GM18526 (cell line): ENCODE results near the gene SPIRE2.

Source experiments
- POLR2A ChIP-seq: IDR thresholded peaks from 3 replicates; pipeline ENCODE4 v1.6.1; 2011; ENCODE audit not compliant: insufficient read length; ENCODE audit errors: extremely low read depth

SPIRE2 gene

GRCh38 chr16:89898201-89898967 lies 70.1 kb downstream of the SPIRE2 start:
- no peak for TF ChIP-seq POLR2A

- no peak for TF ChIP-seq POLR2A
Measured at GRCh38 chr16:89899879-89900481, 71.7 kb downstream of the SPIRE2 start.

GRCh38 chr16:89900885-89901284 lies 72.6 kb downstream of the SPIRE2 start:
- no peak for TF ChIP-seq POLR2A

- TF ChIP-seq POLR2A, result no peak
Measured at GRCh38 chr16:89902980-89903379, 74.7 kb downstream of the SPIRE2 start.

GRCh38 chr16:89903908-89904515 lies 75.7 kb downstream of the SPIRE2 start:
- TF ChIP-seq POLR2A, result no peak

DNA sequence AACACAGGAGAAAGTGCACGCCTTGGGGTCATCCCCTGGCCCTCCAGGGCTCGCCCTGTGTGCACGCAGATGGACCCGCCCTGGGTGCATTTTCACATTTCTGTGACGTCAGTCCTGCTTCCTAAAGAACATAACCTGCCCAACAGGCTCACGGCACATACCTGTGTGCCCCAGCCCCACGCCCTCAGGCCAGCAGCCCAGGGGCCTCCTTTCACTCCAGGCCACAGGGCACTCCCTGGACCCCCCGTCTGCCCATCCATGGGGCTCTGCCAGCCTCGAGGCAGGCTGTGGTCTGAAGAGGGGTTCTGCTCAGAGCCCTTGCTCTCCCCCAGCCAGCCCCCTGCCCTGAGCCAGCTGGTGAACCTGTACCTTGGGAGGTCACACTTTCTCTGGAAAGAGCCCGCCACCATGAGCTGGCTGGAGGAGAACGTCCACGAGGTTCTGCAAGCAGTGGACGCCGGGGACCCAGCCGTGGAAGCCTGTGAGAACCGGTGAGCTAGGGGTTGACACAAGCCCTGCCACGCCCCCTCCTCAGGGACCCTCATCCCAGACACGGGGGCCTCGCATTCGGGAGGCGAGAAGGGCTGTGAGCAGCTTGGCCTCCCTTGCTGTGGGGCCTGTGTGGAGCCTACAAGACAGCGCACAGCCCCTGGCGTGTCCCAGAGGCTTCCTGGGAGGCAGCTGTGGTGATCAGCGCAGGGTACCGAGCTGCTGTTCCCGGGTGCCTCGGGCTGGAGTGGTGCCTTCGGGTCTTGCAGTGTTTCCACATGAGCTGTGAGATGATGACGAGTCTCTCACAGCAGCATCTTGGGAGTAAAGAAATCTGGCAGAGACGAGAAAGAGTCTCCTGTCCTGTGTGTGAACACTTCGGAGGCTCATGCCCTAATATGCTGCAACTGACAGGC lies 76.6 kb downstream of the SPIRE2 start:
- no peak for TF ChIP-seq POLR2A

DNA sequence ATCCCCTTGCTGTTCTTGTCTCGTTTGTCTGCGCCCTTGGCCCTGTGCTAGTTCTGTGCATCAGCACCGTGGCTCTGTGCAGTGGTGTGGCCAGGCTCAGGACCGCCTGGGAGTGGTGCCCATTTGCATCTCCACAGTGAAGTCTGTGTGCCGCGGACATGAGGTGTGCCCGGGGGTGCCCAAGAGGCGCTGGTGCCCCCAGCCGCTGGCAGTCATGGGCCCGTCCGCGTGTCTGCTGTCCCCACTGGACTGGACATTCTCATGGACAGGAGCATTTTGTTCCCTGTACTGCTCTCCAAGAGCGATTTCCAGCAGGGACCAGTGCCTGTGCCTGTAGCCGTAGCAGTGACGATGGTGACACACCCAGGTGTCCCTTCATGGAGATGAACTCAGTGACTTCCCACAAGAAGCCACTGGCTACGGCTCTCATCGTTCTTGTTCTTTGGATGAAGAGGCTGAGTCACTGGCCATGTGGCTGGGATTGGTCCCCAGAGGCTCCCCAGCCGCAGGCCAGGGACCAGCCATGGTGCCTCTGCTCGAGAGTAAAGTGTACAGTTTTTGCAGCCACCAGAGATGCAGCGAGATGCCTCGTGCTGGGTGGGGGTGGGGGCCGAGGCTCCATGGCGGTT lies 77.3 kb downstream of the SPIRE2 start:
- TF ChIP-seq POLR2A, result no peak

GRCh38 chr16:89906140-89907025 lies 78.1 kb downstream of the SPIRE2 start:
- no peak for TF ChIP-seq POLR2A

GRCh38 chr16:89907055-89907814 lies 79.0 kb downstream of the SPIRE2 start:
- no peak for TF ChIP-seq POLR2A

GRCh38 chr16:89908236-89908635 lies 80.0 kb downstream of the SPIRE2 start:
- TF ChIP-seq POLR2A, result no peak

DNA sequence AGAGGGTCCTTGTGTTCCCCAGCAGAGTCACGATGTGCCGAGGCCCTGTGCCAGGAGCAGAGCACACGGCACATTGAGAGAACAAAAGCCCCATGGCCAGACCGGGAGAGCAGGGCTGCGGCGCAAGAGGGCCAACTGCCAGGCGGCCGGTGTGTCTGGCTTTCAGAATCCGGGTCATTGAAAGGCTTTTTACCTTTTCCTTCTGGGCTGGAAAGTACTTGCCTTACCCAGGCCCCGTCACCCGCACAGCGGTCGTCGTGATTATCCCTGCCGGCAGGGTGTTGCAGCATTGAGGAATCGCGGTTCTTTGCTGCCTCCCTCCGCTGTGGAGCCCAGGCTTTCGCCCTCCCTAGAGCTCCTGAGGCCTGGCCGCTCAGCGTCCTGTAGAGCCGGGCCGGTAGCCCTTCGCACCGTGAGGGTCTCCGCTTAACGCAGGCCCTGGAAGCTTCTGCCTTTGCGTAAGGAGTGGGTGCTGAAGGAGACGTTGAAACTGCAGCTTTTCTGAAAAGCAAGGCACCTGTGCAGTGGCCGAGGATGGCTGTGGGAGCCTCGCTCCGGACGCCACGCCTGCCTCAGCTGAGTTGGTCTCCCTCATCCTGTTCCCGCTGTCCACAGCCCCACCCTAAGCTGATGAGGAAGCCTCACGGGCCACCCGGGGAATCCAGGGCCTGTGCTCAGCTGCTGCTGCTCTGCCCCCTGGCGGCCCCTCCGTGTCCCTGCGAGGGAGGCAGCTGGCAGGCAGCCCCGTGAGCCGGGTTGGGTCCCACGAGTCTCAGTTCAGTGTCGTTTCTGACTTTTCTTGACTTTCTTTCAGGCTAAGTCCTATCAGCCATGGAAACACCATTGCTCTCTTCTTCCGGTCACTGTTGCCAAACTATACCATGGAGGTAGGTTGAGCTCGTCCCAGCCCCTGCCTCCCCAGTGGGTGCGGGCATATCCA lies 81.8 kb downstream of the SPIRE2 start:
- TF ChIP-seq POLR2A, result no peak

GRCh38 chr16:89910717-89911354 lies 82.6 kb downstream of the SPIRE2 start:
- TF ChIP-seq POLR2A, result no peak
